Measurements from ENCODE around the gene CACNA1C. TPM values are rescaled to one million over a fixed set of nuclear protein-coding genes. Genes with fewer than 3 reads are reported as not detected.

The CACNA1C gene
- total RNA-seq, 1 donor from 2014 or later = 7.3 TPM

DNA sequence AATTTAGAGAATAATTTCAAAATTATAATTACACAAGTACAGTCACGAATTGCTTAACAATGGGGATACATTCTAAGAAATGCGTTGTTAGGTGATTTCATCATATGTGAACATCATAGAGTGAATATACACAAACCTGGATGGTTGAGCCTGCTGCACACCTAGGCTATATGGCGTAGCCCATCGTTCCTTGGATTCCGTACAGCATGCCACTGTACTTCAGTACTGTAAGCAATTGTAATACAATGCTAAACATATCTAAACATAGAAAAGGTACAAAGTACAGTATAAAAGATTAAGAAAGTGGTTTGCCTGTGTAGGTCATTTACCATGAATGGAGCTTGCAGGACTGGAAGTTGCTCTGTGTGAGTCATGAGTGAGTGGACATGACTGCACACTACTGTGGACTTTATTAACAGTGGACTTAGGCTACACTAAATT lies 286.2 kb downstream of the CACNA1C start:
- no peak overlapping the region for H3K4me3 ChIP-seq (ENCODE audit: low read length in 3 of 3)
- H3K36me3 ChIP-seq (ENCODE audit: control insufficient read depth in 3 of 3, insufficient read depth in 3 of 3, low read length in 3 of 3) = no peaks in the 10 kb centered on the region
- H3K27ac ChIP-seq (ENCODE audit: low read depth, low read length) = no peak overlapping the region
- H3K9me3 ChIP-seq (ENCODE audit: control insufficient read depth in 3 of 3, low read length in 3 of 3) = no peaks in the 10 kb centered on the region
- peaks cover 40 to 58% (median 49%) of the 10 kb centered on the region in 3 donors for H3K4me1 ChIP-seq (ENCODE audit: control insufficient read depth in 3 of 3, insufficient read depth in 3 of 3, low read length in 3 of 3)
- no peaks in the 10 kb centered on the region for H3K27me3 ChIP-seq (ENCODE audit: control insufficient read depth in 3 of 3, insufficient read depth in 3 of 3, low read length in 3 of 3)
- no peak overlapping the region for H3K9ac ChIP-seq (ENCODE audit: low read depth in 1 of 3, low read length in 3 of 3)

DNA sequence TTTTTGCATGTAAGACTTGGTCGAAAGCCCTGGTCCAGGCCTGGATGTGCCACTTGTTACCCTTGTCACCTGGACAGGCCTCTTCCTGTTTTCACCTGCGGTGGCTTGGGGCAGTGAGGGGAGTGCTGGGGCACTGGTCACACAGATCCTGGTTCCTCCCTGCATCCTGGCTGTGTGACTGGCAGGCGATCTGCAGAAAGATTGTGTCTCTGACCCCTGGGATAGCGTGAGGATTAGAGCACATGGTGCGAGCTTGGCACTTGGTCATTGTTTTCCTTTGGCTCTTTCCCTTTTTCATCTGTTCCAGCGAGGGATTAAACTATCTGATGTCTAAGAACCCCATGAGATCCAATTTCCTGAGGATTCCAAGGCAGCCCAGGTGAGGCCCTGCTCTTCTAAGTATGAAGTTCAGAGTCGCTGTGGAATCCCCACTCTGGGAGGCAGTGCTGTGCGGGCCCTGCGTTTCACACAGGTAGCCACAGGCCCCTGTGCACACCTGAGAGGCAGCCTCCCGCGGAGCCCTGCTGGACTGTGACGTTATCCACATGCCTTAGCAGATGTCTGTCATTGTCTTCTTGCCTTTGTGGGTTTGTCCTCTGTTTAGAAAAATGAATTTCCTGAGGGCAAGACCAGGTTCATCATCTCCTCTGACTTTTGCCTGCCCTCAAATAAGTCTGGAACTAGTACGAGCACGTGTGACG lies 288.4 kb downstream of the CACNA1C start:
- Histone ChIP-seq H3K4me3 (ENCODE audit: low read length in 3 of 3) (peak overlapping the region in 1 of 3 donors; percentile 29), H3K9me3 (ENCODE audit: control insufficient read depth in 3 of 3, low read length in 3 of 3) (no peaks in the 10 kb centered on the region), H3K27ac (ENCODE audit: low read depth, low read length) (peak overlapping the region; percentile 19), H3K9ac (ENCODE audit: low read depth in 1 of 3, low read length in 3 of 3) (peak overlapping the region in 1 of 3 donors; percentile 40), H3K27me3 (ENCODE audit: control insufficient read depth in 3 of 3, insufficient read depth in 3 of 3, low read length in 3 of 3) (peaks cover 0 to 5% (median 0%) of the 10 kb centered on the region in 3 donors), H3K36me3 (ENCODE audit: control insufficient read depth in 3 of 3, insufficient read depth in 3 of 3, low read length in 3 of 3) (no peaks in the 10 kb centered on the region), H3K4me1 (ENCODE audit: control insufficient read depth in 3 of 3, insufficient read depth in 3 of 3, low read length in 3 of 3) (peaks cover 41 to 64% (median 48%) of the 10 kb centered on the region in 3 donors)

DNA sequence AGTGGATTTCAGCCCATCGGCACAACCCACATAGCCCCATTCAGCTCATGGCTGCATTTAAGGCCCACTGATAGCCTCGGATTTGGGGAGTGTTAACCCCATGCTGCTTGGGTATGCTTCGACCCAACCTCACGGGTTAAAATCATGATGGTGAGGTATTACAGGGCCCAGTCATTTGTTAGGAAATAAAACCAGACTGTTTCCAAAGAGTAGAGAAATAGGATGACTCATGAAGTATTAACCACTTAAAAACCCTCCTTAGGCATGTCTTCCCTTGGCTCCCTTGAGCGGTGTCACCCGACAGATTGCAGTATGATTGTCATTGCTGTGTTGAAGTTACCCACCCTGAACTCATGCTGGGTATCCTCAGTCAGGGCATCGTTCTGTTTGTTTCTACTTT lies 289.1 kb downstream of the CACNA1C start:
- peak overlapping the region; percentile 19 for H3K27ac ChIP-seq (ENCODE audit: low read depth, low read length)
- H3K9me3 ChIP-seq (ENCODE audit: control insufficient read depth in 3 of 3, low read length in 3 of 3) = no peaks in the 10 kb centered on the region
- peak overlapping the region in 1 of 3 donors; percentile 1 for H3K4me3 ChIP-seq (ENCODE audit: low read length in 3 of 3)
- no peaks in the 10 kb centered on the region for H3K36me3 ChIP-seq (ENCODE audit: control insufficient read depth in 3 of 3, insufficient read depth in 3 of 3, low read length in 3 of 3)
- H3K9ac ChIP-seq (ENCODE audit: low read depth in 1 of 3, low read length in 3 of 3) = peak overlapping the region in 1 of 3 donors; percentile 40
- peaks cover 35 to 58% (median 41%) of the 10 kb centered on the region in 3 donors for H3K4me1 ChIP-seq (ENCODE audit: control insufficient read depth in 3 of 3, insufficient read depth in 3 of 3, low read length in 3 of 3)
- peaks cover 0 to 5% (median 0%) of the 10 kb centered on the region in 3 donors for H3K27me3 ChIP-seq (ENCODE audit: control insufficient read depth in 3 of 3, insufficient read depth in 3 of 3, low read length in 3 of 3)

DNA sequence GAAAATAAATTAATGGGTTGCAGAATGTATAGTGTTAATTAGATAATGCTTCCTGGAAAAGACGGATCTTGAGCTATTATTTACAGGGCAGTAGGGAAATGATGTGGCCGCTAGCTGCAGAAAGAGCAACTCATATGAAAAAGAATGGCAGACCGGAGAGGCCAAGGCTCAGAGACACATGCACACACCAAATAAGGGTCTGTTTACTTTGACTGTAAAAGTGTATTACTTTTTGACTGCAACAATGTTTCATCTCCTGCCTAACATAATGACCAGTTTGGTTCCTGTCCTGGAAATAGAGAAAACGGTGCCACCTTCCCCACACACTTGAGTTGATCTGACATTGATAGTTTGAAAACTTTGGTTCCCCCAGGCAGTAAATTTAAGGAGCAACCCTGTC lies 290.9 kb downstream of the CACNA1C start:
- Histone ChIP-seq H3K27ac (ENCODE audit: low read depth, low read length) (no peak overlapping the region), H3K9me3 (ENCODE audit: control insufficient read depth in 3 of 3, low read length in 3 of 3) (no peaks in the 10 kb centered on the region), H3K4me1 (ENCODE audit: control insufficient read depth in 3 of 3, insufficient read depth in 3 of 3, low read length in 3 of 3) (peaks cover 33 to 53% (median 42%) of the 10 kb centered on the region in 3 donors), H3K9ac (ENCODE audit: low read depth in 1 of 3, low read length in 3 of 3) (no peak overlapping the region), H3K36me3 (ENCODE audit: control insufficient read depth in 3 of 3, insufficient read depth in 3 of 3, low read length in 3 of 3) (no peaks in the 10 kb centered on the region), H3K27me3 (ENCODE audit: control insufficient read depth in 3 of 3, insufficient read depth in 3 of 3, low read length in 3 of 3) (peaks cover 0 to 5% (median 0%) of the 10 kb centered on the region in 3 donors), H3K4me3 (ENCODE audit: low read length in 3 of 3) (no peak overlapping the region)

DNA sequence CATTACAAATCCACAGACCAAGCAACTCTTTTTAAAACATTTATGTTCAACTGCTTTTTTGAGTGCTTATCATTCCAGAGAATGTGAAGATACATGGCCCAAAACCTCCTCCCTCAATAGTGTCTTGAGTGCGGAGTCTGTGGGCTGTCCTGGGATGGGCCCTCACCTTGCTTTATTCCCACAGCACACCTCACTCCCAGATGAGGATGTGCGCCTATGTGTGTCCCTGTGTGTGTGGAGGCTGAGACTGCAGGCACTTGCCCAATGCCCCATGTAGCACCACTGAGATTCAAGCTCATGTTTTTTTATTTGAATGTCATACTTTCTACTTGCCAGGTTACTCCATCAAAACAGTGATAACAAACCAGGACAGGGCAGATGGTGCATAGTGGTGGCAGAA lies 291.7 kb downstream of the CACNA1C start:
- H3K4me3 ChIP-seq (ENCODE audit: low read length in 3 of 3) = no peak overlapping the region
- H3K9ac ChIP-seq (ENCODE audit: low read depth in 1 of 3, low read length in 3 of 3) = no peak overlapping the region
- no peaks in the 10 kb centered on the region for H3K36me3 ChIP-seq (ENCODE audit: control insufficient read depth in 3 of 3, insufficient read depth in 3 of 3, low read length in 3 of 3)
- H3K27me3 ChIP-seq (ENCODE audit: control insufficient read depth in 3 of 3, insufficient read depth in 3 of 3, low read length in 3 of 3) = peaks cover 0 to 5% (median 0%) of the 10 kb centered on the region in 3 donors
- H3K9me3 ChIP-seq (ENCODE audit: control insufficient read depth in 3 of 3, low read length in 3 of 3) = no peaks in the 10 kb centered on the region
- peak overlapping the region; percentile 13 for H3K27ac ChIP-seq (ENCODE audit: low read depth, low read length)
- peaks cover 38 to 55% (median 47%) of the 10 kb centered on the region in 3 donors for H3K4me1 ChIP-seq (ENCODE audit: control insufficient read depth in 3 of 3, insufficient read depth in 3 of 3, low read length in 3 of 3)

DNA sequence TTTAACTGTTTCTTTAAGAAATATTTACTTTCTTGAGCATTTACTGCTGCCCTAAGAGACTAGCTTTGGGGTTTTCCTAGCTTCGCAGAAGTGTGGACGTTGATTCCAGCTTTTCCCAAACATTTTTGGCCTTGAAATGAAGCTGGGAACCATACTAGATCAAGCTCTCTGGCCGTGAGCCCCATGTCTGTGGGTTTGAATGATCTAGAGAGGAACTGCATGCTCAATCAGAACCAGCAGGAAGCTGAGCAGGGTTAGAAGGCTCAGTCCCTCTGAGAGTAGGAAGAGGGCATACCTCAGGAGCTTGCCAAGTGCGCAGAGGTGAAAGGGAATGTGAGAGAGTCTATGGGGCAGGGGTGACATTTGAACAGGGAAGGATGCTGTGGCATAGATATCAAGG lies 292.1 kb downstream of the CACNA1C start:
- no peak overlapping the region for H3K4me3 ChIP-seq (ENCODE audit: low read length in 3 of 3)
- H3K9ac ChIP-seq (ENCODE audit: low read depth in 1 of 3, low read length in 3 of 3) = no peak overlapping the region
- no peaks in the 10 kb centered on the region for H3K9me3 ChIP-seq (ENCODE audit: control insufficient read depth in 3 of 3, low read length in 3 of 3)
- H3K36me3 ChIP-seq (ENCODE audit: control insufficient read depth in 3 of 3, insufficient read depth in 3 of 3, low read length in 3 of 3) = no peaks in the 10 kb centered on the region
- H3K27me3 ChIP-seq (ENCODE audit: control insufficient read depth in 3 of 3, insufficient read depth in 3 of 3, low read length in 3 of 3) = peaks cover 0 to 5% (median 0%) of the 10 kb centered on the region in 3 donors
- H3K4me1 ChIP-seq (ENCODE audit: control insufficient read depth in 3 of 3, insufficient read depth in 3 of 3, low read length in 3 of 3) = peaks cover 38 to 55% (median 47%) of the 10 kb centered on the region in 3 donors
- peak overlapping the region; percentile 13 for H3K27ac ChIP-seq (ENCODE audit: low read depth, low read length)

DNA sequence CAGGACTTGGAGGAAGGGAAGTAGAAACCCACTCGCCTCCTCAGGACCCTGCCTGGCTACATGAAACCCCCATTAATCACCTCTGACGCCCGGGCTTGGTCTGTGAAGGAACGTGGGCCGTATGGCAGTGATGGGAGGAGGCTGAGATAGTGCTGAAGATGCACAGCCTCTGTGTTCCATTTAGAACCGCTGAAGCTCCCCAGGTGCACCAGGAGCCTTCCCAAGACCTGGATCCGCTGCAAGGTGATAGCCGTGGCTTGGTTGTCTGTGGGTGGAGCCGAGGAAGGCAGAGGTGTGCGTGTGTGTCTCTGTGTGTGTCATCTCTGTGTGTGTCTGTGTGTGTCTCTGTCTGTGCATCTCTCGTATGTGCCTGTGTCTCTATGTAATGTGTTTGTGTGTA lies 293.1 kb downstream of the CACNA1C start:
- H3K9ac ChIP-seq (ENCODE audit: low read depth in 1 of 3, low read length in 3 of 3) = no peak overlapping the region
- no peaks in the 10 kb centered on the region for H3K9me3 ChIP-seq (ENCODE audit: control insufficient read depth in 3 of 3, low read length in 3 of 3)
- H3K27me3 ChIP-seq (ENCODE audit: control insufficient read depth in 3 of 3, insufficient read depth in 3 of 3, low read length in 3 of 3) = peaks cover 0 to 5% (median 0%) of the 10 kb centered on the region in 3 donors
- H3K36me3 ChIP-seq (ENCODE audit: control insufficient read depth in 3 of 3, insufficient read depth in 3 of 3, low read length in 3 of 3) = no peaks in the 10 kb centered on the region
- H3K4me3 ChIP-seq (ENCODE audit: low read length in 3 of 3) = no peak overlapping the region
- H3K4me1 ChIP-seq (ENCODE audit: control insufficient read depth in 3 of 3, insufficient read depth in 3 of 3, low read length in 3 of 3) = peaks cover 39 to 53% (median 46%) of the 10 kb centered on the region in 3 donors
- H3K27ac ChIP-seq (ENCODE audit: low read depth, low read length) = no peak overlapping the region

DNA sequence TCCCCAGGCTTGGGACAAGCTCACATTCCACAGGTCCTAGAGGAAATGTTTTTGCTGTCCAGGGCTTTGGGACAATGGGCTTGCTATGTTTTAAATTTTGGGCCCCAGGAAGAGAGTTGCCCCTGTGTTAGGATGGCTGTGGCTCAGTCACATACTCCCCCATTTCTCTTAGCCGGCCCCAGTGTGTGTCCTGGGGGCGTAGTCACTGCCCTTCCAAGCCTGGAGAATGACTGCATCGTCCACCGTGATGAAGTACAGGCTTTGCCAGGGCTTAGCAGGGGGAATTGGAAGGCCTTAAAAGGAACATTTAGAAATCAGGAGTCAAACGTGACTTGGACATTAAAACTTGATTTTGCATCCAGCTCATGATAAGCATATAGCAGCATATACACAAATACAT lies 293.6 kb downstream of the CACNA1C start:
- Histone ChIP-seq H3K4me1 (ENCODE audit: control insufficient read depth in 3 of 3, insufficient read depth in 3 of 3, low read length in 3 of 3) (peaks cover 36 to 48% (median 42%) of the 10 kb centered on the region in 3 donors), H3K27ac (ENCODE audit: low read depth, low read length) (no peak overlapping the region), H3K4me3 (ENCODE audit: low read length in 3 of 3) (no peak overlapping the region), H3K9ac (ENCODE audit: low read depth in 1 of 3, low read length in 3 of 3) (no peak overlapping the region), H3K27me3 (ENCODE audit: control insufficient read depth in 3 of 3, insufficient read depth in 3 of 3, low read length in 3 of 3) (peaks cover 0 to 5% (median 0%) of the 10 kb centered on the region in 3 donors), H3K9me3 (ENCODE audit: control insufficient read depth in 3 of 3, low read length in 3 of 3) (no peaks in the 10 kb centered on the region), H3K36me3 (ENCODE audit: control insufficient read depth in 3 of 3, insufficient read depth in 3 of 3, low read length in 3 of 3) (no peaks in the 10 kb centered on the region)

DNA sequence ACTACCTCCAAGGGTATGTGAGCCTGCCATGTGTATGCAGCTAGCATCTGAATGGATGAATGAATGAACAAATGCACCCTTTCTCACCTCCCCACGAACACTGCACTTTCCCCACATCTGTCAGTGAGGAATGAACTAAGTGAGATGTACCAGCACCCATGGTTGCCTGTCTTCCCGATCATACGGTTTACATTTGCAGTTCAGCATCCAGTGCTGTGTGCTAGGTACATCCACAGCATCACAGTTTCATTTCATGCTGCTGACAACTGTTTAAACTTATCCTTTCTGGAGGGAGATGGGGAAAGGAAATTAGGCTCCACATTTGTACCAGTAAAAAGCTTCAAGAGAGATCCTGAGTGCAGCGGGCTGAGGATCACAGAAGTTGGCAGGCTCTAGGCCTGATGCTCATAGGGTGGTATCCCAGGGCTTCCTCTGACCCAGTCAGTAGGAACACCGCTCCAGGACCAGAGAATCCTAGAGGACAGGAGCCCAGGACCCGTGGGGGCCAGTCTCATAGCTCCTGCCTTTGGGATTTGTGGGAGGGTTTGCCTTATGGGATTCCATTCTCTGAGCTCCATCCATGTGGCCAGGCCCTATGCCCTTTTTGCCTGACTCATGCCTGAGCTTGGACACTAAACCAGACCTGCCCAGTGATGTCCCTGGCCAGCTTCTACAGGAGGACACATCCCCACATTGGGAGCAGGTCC lies 294.5 kb downstream of the CACNA1C start:
- Histone ChIP-seq H3K36me3 (ENCODE audit: control insufficient read depth in 3 of 3, insufficient read depth in 3 of 3, low read length in 3 of 3) (no peaks in the 10 kb centered on the region), H3K27me3 (ENCODE audit: control insufficient read depth in 3 of 3, insufficient read depth in 3 of 3, low read length in 3 of 3) (peaks cover 0 to 5% (median 0%) of the 10 kb centered on the region in 3 donors), H3K9ac (ENCODE audit: low read depth in 1 of 3, low read length in 3 of 3) (peak overlapping the region in 1 of 3 donors; percentile 25), H3K4me1 (ENCODE audit: control insufficient read depth in 3 of 3, insufficient read depth in 3 of 3, low read length in 3 of 3) (peaks cover 30 to 39% (median 33%) of the 10 kb centered on the region in 3 donors), H3K9me3 (ENCODE audit: control insufficient read depth in 3 of 3, low read length in 3 of 3) (no peaks in the 10 kb centered on the region), H3K27ac (ENCODE audit: low read depth, low read length) (no peak overlapping the region), H3K4me3 (ENCODE audit: low read length in 3 of 3) (no peak overlapping the region)

Data from skeletal muscle tissue (tissue), 4 donors.